Glomerular visceral epithelial cell (primary cell): ENCODE results near the gene SLC41A3.

Experiments
- DNase-seq: peaks from one replicate; pipeline ENCODE4 v3.0.0-alpha.2; 2016; ENCODE audit errors: extremely low spot score

SLC41A3 gene

DNA sequence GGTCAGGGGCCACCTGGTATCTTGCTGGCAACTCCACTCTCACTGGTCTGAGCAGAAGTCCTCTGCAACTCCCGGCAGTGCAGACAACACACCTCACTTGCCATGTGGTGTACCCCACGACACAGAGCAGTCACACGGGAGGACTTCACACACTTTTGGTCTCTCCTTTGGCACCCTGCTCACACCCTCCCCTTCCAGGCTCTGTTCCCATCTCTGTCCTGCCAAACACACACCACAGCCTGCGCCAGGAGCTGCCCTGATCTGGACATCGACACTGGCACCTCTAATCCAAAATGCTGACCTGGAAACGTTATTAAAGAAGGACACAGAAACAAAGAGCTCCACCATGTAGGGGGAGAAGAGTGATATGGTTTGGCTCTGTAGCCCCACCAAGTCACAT, 57.2 kb downstream of the SLC41A3 start:
- no peak for DNase-seq

DNA sequence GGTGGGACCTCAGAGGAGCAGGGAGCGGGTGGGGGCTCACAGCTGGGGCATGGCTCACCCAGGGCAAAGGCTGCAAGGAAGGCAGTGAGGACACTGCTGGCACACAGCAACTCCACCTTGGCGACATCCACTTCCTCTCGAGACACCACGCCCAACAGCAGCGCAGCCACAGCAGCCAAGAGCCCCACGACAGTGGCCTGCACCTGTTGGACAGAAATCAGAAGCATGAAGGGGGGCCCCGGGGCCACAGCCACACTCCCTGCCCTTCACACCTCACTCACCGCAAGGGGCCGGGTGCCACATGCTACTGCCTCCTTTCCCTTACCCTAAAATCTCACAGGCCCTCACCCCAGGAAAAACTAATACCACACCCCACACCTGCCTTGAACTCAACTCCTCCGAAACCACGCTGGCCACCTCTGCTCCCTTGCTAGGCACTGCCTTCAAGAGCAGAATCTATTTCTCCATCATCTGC, 57.6 kb downstream of the SLC41A3 start:
- no peak for DNase-seq

GRCh38 chr3:126025862-126026261, 58.1 kb downstream of the SLC41A3 start:
- no peak for DNase-seq

DNA sequence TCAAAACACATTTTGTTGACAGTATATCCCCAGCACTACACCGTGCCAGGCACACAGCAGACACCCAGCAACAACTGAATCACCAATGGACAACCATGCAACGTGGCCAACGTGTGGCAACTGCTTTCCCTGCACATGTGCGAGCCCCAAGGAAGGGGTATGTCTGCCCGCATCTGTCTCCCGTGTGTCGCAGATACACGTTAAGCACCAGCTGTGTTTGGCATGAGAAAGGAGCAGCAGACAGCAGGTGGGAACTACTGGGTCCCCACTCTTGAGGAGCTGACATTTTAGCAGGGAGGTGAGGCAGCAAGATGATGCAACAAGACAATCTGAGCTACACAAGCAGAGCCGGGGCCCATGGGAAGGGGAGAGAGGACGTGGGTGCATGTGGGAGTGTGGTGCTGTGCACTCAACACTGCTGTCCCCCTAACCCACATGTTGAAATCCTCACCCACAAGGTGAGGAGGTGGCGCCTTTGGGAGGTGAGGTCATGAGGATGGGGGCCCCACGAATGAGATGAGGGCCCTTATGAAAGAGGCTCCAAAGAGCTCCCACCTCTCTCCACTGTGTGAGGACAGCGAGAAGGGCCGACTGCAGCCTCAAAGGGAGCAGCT, 58.7 kb downstream of the SLC41A3 start:
- no peak for DNase-seq

DNA sequence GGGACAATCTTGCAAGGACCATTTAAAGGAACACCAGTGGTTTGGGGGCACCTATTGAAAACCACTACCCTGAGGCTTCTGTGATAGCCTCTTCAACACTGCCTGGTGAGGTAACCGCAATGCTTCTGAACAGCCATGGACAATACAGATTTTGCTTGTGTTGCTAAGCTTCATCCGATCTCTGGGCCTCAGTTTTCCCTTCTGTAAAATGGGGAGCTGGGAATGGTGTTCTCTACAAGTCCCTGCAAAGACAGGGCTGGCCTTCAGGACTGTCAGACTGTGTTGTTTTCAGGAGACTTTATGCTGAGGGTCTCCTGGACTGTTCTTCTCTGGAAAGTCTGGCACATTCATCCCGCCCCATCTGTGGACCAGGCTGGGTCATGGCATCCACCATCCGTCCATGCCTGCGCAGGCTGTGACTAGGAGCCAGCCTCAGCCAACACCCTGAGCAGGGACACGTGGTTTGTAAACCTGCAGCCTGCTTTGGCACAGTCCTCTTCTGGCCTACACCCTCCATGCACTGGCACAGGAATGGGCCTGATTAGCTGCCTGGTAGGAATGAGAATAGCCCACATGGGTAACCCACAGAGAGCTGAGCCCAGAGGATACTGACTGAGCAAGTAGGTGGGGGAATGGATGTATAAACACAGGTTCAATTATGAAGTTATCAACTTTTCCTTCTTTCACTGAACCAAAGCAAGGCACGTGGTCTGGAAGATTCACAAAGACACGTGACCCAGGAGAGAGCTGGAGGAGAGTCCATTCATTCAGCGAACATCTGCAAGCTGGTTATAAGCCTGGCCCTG, 59.7 kb downstream of the SLC41A3 start:
- no peak for DNase-seq

- DNase-seq: no peak
These were observed 60.5 kb downstream of the SLC41A3 start for GRCh38 chr3:126023390-126023789.

GRCh38 chr3:126022741-126023359, 61.1 kb downstream of the SLC41A3 start:
- no peak for DNase-seq

GRCh38 chr3:126021702-126022101, 62.2 kb downstream of the SLC41A3 start:
- no peak for DNase-seq

GRCh38 chr3:126021224-126021623, 62.7 kb downstream of the SLC41A3 start:
- DNase-seq: no peak

GRCh38 chr3:126019683-126020082, 64.2 kb downstream of the SLC41A3 start:
- no peak for DNase-seq

DNA sequence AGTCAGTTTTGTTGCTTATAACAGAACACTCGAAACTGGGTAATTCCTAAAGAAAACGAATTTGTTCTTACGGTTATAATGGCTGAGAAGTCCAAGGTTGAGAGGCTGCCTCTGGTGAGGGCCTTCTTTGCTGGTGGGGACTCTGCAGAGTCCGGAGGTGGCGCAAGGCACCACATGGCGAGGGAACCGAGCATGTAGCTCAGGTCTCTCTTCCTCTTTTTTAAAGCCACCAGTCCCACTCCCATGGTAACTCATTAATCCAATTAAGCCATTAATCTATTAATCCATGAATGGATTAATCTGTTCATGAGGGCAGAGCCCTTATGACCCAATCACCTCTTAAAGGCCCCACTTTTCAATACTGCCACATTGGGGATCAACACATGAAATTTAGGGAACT, 64.9 kb downstream of the SLC41A3 start:
- no peak for DNase-seq

GRCh38 chr3:126018545-126018944, 65.4 kb downstream of the SLC41A3 start:
- DNase-seq: no peak

GRCh38 chr3:126017362-126017761, 66.6 kb downstream of the SLC41A3 start:
- no peak for DNase-seq

GRCh38 chr3:126016616-126017015, 67.3 kb downstream of the SLC41A3 start:
- no peak for DNase-seq

GRCh38 chr3:126015075-126015474, 68.8 kb downstream of the SLC41A3 start:
- no peak for DNase-seq

GRCh38 chr3:126014252-126014651, 69.7 kb downstream of the SLC41A3 start:
- DNase-seq: no peak

- no peak for DNase-seq
These were observed 70.2 kb downstream of the SLC41A3 start for GRCh38 chr3:126013751-126014156.

- no peak for DNase-seq
These were observed 74.7 kb downstream of the SLC41A3 start for GRCh38 chr3:126009181-126009580.

DNA sequence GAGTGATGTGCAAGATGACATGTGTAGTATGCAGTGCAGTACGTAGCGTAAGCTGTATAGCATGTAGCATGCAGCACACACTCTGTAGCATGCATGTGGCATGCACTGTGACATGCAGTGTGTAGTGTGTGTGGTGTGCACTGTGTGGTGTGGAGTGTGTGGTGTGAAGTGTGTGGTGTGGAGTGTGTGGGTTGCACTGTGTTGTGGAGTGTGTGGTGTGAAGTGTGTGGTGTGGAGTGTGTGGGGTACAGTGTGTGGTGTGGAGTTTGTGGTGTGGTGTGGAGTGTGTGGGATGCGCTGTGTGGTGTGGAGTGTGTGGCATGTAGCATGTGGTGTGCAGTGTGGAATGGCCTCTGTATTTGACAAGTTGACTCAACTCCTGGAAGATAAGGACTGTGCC, 75.7 kb downstream of the SLC41A3 start:
- no peak for DNase-seq

- DNase-seq: no peak
These were observed 78.0 kb downstream of the SLC41A3 start for GRCh38 chr3:126005951-126006350.

DNA sequence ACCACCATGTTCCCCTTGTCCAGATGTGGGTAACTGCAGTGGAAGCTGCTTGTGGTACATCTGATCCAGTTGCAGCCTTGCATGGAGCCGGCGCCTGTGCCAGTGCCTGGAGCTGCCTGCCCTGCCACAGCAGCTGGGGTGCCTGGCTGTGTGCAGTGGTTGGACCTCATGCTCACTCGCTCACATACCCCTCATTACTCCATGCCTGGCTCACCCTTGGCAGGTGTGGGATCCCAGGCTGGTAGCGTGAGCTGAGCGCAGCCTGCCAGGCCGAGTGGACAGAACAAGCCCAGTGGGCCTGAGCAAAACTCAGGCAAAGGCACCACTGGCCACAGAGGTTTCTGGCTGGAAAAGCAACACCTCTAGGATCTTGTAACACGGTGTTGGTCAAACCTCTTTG, 79.2 kb downstream of the SLC41A3 start:
- DNase-seq: no peak

DNA sequence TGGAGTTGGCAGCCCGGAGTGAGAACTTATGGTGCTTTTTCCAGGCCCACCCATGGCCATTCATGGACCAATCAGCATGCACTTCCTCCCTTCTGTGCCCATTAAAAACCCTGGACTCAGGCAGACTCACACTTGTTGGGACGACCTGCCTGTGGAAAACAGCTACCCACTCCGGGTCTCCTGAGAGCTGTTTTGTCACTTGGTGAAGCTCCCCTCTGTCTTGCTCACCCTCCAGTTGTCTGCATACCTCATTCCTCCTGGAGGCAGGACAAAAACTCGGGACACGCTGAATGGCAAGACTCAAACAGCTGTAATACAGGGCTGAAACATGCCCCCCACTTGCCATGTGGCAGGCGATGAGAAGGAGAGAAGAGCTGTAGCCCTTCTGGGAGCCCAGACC, 79.7 kb downstream of the SLC41A3 start:
- no peak for DNase-seq
